GOT3 (cell line): ENCODE results near the gene OR2F2.

Experiments
- DNase-seq: peaks from one replicate; lab custom pipeline; 2025; ENCODE audit warnings: mixed read lengths; lab: John Stamatoyannopoulos, UW

Gene OR2F2

DNA sequence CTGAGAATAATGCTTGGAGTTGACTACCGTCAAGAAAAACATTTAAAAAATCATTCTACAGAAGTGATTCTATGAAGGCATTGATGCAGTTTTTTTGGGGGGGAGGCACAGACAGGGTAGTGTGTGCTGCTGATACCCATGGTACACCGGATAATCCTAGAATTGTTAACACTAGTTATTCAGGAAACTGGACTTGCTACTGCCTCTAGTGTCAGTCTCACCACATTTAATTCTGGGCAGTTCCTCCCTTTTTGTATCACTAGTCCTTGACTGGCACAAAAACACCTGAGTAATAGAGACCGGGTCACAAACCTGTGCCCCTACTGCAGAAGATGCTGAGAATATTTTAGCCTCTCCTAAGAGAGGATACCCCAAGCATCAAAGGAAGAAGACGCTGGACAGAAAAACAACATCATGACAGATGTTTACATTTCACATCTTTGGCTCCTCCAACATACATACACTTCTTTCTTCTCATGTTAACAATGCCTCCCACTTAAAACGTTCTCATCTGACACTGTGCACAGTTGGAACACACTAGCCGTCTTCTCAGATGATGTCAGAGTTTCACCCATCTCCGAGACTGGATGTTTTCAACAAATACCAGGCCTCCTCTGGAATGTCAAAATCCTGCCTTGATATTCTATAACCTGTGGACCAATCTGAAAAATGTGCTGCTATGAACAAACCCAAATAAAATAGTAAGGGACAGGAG, 19.9 kb upstream of the OR2F2 start:
- DNase-seq: no peak

DNA sequence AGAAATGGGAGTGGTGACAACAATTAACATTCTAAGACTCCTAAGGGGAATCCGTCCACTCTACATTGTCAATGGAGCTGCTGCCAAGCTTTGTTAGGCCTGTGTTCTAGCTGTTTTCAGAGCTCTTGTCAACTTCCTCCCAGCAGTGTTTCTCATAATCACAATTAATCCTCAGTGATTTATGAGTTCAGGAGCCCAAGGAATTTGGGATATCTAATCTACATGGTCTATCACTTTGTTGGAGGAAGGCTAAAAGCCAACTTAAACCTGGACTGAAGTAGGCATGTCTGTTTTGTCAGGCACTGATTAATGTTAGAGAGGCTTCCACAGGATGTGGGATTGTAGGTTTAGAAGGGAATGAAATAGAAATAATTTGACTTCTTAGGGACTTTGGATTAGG, 10.2 kb upstream of the OR2F2 start:
- no peak for DNase-seq

DNA sequence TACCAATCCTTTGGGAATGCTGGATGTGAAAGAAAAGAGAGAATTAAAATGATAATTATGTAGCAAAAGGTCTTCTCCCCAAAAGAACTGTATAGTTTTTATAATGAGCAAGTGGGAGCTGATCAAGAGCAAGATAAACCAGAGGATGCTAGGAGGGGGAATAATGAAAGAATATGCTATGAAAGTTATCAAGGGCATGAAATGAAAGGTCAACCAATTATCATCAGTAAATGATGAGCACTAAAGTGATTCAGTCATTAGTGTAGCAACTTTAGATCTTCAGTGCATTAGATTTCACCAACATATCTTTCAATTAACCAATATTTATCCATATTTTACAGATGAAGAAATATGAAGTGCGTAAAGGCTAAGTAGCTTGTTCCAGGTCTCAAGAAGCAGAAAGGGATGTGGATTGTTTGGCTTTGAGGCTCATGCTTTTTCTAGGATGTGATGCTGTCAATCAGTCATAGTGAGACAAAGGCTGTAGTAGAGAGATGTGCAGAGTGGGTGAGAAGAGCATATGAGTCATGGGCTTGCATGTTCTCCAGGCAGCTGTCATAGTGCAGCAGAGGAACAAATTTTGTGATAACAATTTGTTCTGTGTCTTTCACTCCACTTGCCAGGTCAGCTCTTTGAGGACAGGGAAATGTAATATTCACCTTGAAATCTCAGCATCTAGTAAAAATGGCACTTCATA, 5.7 kb upstream of the OR2F2 start:
- DNase-seq: no peak

DNA sequence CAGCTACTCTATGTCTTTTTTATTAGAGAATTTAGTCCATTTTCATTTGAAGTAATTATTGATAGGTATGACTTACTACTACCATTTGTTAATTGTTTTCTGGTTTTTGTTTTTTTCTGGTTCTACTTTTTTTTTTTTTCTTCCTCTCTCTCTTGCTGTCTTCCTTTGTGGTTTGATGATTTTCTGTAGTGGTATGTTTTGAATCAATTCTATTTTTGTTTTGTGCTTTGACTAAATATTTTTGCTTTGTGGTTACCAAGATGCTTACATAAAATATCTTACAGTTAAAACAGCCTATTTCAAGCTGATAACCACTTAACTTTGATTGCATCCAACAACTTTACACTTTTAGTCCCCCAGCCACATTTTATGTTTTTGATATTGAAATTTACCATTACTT, 3.3 kb upstream of the OR2F2 start:
- DNase-seq: no peak

DNA sequence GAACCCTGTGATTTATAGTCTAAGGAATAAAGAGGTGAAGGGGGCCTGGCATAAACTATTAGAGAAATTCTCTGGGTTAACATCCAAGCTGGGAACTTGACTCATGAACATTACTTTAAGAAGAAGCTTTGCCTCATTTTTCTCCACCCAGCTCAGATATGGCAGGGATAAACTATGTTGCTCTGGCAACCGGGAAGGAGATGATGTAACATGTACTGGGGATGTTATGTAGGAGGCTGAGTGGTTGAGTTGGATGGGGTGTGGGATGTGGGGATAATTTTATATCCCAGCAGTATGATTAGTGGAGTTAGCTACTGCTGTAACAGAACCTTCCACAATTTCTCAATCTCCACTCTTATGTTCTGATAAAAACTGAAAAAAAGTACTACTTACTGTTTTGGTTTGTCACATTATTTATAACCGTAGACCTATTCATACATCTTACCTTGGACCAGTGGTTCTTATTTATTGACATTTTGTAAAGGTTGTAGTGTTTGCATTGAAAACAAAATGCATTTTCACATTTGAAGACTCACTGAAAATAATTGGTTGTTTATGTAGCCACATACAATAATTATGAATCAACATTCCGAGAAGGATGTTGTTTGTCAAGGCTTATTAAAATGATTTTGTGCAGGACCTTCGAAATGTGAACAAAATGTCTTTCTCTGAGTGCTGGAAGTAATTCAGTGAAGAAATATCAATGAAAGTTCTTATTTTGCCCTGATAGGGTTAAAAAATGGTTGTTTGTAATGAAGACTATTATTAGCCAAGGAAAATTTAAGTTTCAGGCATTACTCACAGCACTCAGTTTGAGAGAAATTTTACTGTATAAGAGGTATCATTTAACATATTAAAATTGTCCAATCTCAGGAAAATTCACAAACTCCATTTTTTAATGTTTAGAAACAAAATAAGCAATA, 1.3 kb downstream of the OR2F2 start:
- no peak for DNase-seq

DNA sequence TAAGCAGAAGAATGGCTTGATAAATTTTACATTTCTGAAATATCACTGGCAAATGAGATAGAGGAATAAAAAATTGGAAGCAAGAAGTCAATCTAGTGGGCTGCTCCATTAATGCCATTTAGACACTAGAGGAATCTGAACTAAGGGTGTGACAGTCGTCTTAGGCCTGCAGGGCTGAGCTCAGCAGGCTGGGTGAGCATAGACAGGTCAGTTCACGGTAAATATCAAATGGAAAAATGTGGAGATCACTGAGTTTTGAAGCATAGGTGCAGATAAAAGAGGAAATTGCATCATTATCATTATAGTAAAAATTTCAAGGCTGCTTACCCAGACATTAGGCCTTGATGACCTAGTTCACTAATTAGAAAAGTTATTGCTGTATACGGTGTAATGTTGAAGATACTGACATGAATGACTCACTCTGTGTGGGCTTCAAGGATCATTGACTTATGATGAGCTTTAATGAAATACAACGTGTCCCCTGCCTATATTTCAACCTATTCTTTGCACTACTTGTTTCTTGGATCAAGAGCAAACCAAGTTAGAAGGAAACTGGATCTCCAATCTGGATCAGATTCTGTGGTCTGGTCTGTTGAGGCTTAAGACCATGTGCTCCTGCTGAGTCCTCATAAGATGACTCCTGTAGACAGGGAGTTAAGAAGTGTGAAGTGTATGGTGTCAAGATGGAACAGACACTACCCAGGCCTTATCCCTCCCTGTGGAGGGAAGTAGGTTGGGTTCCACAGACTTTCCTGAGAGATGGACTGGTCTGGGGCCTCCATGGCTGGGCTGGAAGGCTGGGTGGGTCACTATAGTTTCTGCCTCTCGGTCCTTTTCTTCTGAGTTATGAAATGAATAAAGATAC, 3.6 kb downstream of the OR2F2 start:
- DNase-seq: no peak

DNA sequence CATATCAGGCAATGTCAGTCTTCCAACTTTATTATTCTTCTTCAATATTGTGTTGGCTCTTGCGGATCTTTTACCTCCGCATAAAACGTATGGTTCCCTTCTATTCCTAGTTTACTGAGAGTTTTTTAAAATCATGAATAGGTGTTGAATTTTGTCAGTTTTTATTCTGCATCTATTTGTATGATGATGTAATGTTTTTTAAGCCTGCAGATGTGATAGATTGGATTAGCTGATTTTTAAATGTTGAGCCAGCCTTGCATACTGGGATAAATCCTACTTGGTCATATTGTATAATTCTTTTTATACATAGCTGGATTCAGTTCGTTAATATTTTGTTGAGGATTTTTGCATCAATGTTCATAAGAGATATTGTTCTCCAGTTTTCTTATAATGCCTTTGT, 10.4 kb downstream of the OR2F2 start:
- DNase-seq: no peak

DNA sequence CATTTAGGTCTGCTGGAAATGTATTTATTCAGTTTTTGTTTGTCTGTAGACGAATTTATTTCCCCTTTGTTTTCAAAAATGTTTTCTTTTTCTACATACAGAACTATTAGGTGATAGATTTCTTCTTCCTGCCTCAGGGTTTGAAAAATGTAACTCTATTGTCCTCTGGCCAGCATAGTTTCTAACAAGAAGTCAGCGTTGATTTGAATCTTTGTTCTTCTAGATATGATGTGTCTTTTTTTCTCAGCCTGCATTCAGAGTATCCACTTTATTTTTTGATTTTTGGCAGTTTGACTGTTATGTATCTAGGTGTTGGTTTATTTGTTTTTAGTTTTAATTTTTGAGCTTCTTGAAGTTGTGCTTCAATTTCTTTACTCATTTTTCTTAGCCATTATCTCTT, 12.1 kb downstream of the OR2F2 start:
- DNase-seq: no peak

DNA sequence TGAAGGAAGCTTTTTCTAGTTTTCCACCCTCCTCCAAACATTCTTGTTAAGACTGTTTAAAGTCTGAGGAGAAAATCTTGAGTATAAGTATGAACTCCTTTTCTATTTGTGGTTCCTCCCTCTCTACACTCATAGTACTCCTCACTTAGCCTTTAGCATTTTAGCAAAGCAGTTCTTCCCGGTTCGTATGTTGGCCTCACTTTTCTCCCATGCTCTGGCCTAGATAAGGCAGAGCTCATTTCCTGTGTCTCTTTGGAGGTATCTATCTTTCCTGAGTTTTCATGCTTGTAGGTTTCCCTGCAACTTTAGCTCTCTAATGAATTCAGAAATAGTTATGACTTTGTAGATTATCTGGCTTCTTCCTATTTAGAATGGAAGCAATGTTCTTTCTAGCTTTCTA, 13.7 kb downstream of the OR2F2 start:
- DNase-seq: no peak

DNA sequence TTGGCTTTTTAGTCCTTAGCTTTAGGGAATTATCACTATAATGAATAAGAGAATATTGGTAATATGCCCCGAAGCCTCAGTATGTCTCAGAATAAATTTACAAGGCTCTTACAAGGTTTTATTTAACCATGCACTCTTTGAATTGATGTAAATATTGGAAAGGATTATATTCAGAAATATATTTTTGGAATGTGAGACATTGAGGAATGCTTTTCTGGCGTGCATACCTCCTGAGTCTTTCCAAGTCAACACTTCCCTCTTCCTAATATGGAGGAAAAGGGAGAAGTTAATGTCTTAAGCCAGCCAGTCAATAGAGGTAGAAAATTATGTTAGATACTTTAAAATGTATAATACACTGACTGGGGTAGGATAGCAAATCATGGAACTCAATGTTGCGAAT, 18.4 kb downstream of the OR2F2 start:
- DNase-seq: no peak

DNA sequence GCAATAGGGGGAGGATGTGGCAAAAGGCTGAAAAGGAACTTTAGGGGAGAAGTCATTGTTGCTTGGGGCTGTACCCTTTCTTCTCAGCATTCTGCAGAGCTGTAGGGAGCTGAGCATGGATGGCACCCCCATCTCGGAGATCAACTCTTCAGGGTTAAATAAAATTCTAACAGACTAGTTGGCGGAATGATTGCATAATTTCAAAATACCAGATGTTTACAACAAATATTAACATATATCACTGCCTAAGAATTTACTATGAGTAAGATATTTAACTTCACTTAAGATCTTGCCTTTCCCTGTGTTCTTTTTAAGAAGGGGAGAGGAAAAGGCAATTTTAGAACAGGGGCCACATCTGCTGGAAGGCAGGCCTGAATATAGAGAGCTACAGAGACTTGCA, 19.1 kb downstream of the OR2F2 start:
- no peak for DNase-seq

DNA sequence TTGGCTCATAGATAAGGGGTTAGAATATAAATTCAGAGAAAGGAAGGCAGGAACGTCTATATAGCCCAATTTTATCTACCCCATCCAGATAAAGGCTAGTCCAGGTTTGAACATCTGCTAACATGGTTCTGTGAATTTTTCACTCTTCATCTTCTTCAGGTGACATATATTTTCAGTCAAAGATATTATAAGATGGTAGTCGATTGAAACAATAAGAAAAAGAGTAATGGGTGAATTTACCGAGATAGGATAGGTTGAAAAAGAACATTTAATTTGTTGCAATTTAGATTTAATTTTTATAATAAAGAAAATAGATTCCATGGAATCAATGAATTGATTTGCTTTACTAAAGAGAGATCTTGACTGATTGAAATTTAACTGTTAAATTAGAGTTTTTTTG, 19.5 kb downstream of the OR2F2 start, which contains the start of gene OR2F1:
Gene OR2F1 (plus strand): TSS at position 301 of the 400 bp plus-strand sequence. CDS start 5,127 bp downstream, outside the sequence.
- DNase-seq: no peak

DNA sequence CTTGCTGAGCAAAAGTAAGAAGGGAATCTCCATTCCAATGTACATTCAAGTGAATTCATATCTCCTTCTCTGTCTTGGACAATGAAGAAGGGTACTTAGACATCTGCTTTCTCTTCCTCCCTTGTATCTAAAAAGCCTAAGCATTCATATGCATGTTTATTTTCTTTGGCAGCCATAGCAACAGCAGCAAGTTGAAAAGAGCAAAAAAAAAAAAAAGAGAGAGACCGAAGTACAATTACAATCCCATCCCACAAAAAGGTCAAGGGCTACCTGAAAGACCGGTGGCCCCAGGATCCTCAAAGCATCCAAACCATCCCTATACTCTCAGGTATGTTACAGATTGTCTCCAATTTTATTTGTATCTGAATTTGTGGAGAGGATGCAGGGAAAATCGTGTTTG, 23.7 kb downstream of the OR2F2 start:
- no peak for DNase-seq

DNA sequence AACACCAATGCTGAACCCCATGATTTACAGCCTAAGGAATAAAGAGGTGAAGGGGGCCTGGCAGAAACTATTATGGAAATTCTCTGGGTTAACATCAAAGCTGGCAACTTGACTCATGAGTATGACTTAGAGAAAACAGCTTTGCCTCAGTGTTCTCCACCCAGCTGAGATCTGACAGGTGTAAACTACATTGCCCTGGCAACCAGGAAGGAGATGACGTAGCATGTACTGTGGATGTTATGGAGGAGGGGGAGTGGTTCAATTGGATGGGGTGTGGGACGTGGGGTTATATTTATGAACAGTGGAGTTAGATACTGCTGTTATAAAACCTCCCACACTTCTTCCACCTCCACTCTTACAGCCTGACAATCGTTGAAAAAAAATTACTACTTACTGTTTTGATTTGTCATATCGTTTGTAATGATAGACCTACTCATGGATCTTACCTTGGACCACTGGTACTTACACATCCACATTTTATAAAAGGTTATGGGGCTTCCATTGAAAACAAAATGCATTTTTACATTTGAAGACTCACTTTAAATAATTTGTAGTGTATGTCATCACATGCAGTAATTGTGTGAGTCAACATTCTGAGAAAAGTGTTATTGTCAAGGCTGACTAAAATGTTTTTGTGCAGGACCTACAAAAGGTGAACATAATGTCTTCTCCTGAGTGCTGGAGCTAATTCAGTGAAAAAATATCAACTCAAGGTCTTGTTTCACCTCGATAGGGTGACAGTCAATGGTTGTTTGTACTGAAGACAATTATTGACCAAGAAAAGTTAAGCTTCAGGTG, 26.0 kb downstream of the OR2F2 start:
- no peak for DNase-seq

DNA sequence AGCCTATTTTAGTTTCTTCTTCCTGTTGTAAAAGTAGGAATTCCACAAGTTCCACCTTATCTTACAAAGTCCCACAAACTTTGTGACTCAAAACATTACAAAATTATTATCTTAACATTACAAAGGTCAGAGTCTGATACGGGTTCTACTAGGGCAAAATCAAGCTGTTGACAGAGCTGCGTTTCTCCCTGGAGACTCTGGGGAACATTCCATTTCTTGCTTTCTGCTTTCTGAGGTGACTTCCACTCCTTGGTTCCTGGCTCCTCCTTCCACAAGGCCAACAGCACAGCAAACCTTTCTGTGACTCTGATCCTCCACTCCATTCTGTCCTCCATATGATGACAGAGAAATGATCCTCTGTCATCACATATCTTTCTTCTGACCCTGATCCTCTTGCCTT, 30.2 kb downstream of the OR2F2 start:
- DNase-seq: no peak

DNA sequence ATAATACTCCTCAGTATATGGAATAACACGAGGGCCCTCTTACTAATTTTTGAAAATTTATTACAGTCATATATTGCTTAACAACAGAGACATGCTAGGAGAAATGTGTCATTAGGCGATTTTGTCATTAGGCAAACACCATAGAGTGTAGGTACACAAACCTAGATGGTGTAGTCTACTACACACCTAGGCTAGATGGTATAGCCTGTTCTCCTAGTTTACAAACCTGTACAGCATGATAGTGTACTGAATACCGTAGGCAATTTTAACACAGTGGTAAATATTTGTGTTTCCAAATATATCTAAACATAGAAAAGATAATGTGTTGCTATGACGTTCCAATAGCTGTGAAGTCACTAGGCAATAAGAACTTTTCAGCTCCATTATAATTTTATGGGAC, 32.4 kb downstream of the OR2F2 start:
- no peak for DNase-seq

DNA sequence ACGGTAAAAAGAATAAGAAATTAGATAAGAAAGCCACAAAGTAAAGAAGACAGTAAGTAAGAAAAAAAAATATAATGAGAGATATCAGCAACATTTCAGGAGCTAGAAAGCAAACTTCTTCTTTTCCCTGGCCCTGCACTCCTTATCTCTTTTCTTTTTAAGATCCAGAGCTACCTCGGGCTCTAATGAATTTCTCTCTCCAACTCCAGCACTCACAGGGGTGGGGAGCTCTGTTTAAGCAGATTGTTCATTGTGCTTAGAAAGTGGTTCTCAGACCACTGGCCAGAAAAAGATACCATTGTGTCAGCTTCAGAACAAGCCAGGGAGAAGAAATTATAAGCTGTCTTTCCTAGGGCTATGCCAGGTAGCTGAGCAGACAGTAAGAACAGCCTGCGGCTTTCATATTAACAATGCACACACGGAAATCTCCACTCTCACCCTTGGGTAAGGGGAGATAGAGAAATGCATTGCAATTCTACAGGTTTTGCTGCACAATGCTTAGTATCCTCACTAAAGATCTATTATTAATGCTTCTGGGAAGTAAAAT, 38.9 kb downstream of the OR2F2 start:
- no peak for DNase-seq

DNA sequence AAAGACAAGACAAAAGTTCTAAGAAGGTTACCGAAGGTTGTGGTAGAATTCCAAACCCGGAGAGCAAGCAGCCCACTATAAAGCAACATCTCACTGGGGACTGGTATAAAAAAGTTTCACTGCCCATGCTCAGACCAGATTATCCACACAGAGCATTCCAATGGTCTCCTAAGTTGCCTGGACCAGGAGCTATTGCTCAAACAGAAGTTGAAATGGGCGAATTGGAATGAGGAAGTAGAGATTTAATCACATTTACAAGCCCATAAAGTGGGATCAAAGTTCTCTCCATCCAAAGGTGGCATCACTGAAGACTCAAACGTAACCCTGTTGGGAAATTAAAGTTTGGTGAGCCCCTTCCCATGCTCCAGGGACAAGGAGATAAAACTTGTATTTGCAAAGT, 39.4 kb downstream of the OR2F2 start:
- no peak for DNase-seq

DNA sequence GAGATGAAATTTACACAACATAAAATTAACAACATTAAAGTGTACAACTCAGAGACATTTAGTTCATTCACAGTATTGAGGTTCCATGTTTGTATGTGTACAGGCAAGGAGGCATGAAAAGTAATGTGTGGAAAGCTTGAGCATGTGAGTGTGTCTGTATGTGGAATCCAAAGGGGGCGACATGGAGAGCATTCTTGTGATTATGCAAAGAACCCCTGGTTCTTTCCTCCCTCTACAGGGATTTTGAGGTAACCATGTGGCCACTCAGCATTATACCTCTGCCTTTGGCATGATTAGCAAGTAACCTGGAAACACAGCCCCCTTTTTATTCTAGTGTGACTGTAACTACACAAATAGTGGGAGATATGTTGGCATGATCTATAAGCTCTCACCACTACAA, 40.6 kb downstream of the OR2F2 start:
- no peak for DNase-seq

DNA sequence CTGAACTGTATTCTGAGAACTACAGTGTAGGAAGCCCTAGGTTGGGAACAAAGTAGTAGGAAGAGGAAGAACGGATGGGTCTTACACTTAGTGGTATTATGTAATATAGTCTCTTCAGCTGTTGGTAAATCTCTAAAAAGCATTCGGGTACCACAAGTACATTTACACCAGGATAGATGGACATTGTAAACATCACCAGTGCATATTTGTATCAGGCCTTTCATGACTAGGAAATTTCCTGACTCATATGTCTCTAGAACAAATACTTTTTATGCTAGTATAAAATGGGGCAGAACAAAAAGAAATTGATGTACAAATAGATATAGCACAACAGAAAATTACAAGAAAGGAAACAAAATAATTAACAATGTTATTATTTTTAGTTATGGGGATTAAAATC, 43.6 kb downstream of the OR2F2 start:
- no peak for DNase-seq

DNA sequence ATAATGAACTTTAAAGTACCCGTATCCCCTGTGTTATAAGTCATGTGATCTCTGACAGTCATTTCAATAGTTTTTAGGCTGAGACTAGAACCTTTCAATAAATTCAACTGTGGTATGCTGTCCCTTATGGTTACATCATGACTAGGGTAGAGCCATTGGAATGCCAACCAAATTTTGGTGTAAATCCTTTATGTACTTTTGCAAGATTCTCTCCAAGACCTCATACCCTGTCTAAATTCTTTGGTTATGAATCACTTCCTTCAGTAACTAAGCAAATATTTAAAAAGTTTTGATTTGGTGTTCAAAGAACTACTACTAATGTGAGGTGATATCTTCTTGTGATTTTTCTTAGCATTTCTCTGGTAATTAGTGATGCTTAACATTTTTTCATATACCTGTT, 44.3 kb downstream of the OR2F2 start:
- no peak for DNase-seq
